Measurements from ENCODE around the gene CTU2.

DNA sequence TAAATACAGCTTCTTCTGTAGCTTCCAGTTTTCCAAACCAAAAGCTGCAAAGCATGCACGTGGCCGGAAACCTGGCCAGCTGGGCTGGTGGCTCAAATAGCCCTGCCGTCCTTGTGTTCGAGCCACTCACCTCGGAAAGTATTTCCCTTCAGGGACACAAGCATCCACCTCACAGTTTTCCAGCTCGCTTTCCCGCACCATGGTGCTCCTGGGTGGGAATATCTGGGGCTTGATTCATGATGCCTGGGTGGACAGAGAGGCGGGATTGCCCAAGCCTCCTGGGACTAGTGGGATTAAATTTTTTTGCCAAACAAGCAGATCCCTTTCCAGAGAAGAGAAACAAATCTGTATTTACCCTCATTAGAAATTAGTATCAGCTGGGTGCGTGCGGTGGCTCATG is 36.3 kb upstream of the CTU2 start:
- TF ChIP-seq, protein P1, sequence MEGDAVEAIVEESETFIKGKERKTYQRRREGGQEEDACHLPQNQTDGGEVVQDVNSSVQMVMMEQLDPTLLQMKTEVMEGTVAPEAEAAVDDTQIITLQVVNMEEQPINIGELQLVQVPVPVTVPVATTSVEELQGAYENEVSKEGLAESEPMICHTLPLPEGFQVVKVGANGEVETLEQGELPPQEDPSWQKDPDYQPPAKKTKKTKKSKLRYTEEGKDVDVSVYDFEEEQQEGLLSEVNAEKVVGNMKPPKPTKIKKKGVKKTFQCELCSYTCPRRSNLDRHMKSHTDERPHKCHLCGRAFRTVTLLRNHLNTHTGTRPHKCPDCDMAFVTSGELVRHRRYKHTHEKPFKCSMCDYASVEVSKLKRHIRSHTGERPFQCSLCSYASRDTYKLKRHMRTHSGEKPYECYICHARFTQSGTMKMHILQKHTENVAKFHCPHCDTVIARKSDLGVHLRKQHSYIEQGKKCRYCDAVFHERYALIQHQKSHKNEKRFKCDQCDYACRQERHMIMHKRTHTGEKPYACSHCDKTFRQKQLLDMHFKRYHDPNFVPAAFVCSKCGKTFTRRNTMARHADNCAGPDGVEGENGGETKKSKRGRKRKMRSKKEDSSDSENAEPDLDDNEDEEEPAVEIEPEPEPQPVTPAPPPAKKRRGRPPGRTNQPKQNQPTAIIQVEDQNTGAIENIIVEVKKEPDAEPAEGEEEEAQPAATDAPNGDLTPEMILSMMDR (IDR thresholded peaks at IDR 0.05), result no peak
- TF ChIP-seq POLR2A (IDR thresholded peaks at IDR 0.05), result no peak
